GM19452 (cell line): Measurements from ENCODE around the gene SIDT1.
"Not testable (repeated sequence)": the region's sequence is repeated elsewhere in the genome, so short reads cannot be mapped to it uniquely, and the experiment has no call there.

Source experiments
- ATAC-seq: cut with Tn5 transposase; IDR thresholded peaks from one replicate; pipeline ENCODE4 v1.9.1; 2021; ENCODE audit not compliant: unreplicated experiment

The SIDT1 gene

DNA sequence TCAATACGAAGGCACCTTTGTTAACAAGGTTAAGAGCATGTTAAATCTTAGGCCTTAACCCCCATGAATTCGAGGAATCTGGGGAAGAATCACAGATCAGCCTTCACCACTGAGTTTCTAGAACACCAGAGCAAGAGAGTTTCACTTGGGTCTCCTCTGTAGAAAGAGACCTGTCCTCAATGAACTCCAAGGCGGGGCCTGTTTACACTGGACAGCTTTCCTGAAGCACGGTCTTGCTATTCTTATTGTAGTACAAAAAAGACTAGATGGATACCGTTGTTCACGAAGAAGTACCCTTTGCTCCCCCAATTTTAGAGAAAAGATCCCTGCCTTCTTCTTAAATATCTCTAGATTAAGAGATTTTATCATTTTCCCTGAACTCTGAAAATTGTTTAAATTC lies 99.2 kb downstream of the SIDT1 start:
- ATAC-seq: no peak

DNA sequence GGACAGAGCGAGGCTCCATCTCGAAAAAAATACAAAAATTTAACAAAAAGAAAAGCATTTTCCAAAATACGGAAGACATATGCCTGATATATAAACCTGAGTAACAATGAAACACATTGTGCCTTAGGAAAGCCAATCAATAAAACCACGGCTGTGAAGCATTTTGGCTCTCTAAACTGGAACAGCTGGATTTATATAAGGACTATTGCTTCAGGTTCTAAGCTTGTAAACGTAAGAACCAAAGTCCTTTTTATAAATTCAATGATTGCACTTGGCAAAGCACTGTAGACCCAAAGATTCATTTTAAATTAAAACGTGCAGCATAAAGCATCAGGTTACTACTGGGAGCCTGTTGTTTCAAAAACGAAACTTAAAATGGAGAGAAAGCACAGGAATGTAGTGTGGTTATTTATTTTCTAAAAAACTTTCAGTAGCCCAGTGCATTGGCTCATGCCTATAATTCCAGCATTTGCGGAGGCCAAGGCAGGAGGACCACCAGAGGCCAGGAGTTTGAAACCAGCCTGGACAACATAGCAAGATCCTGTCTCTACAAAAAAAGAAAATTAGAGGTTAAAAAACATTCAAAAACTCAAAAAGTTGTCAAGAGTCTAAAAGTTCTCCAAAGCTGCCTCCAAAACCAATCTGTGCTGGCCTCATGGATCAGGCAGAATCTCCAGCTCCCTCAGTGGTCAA lies 102.6 kb downstream of the SIDT1 start:
- ATAC-seq: no peak

DNA sequence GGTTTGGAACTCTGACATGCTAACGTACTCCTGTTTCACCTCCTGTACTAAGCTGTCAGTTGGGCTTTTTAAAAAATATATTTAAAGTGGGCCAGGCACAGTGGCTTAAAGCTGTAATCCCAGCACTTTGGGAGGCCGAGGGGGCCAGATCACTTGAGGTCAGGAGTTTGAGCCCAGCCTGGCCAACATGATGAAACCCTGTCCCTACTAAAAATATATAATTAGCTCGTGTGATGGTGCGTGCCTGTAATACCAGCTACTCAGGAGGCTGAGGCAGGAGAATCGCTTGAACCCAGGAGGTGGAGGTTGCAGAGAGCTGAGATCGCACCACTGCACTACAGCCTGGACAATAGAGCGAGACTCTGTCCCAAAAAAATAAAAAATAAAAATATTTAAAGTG lies 103.7 kb downstream of the SIDT1 start:
- not testable (repeated sequence) for ATAC-seq

DNA sequence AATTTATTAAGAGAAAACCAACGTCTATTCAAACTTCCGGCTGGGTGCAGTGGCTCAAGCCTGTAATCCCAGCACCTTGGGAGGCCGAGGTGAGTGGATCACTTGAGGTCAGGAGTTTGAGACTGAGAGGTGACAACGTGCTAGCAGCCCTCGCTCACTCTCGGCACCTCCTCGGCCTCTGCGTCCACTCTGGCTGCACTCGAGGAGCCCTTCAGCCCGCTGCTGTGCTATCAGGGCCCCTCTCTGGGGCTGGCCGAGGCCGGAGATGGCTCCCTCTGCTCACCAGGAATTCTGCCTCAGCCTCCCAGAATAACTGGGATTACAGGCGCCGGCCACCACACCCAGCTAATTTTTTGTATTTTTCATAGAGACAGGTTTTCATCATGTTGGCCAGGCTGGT lies 105.4 kb downstream of the SIDT1 start:
- no peak for ATAC-seq

DNA sequence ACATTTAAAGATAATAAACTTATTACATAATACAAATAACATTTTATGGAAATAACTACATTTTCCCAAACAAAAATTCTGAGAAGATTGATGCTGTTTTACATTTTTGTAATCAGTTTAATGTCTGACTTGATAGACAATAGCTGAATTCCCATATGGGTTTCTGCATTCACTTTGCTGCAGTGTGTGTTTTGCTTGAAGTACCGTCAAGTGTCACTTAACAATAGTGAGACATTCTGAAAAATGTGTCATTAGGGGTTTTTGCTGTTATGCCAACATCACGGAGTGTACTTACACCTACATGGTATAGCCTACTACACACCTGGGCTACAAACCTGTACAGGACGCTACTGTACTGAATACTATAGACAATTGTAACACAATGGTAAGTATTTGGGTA lies 106.6 kb downstream of the SIDT1 start:
- no peak for ATAC-seq

DNA sequence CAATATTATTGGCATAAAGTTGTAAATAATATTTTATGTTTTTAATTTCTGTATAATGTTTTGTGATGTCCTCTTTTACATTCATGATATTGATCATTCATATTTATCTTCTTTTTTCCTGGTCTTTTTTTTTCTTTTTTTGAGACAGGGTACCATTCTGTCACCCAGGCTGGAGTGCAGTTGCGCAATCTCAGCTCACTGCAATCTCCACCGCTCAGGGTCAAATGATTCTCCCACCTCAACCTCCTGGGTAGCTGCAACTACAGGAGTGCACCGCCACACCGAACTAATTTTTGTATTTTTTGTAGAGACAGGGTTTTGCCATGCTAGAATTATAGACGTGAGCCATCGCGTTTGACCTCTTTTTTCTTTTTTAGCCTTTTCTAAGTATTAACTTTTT lies 111.2 kb downstream of the SIDT1 start:
- no peak for ATAC-seq

DNA sequence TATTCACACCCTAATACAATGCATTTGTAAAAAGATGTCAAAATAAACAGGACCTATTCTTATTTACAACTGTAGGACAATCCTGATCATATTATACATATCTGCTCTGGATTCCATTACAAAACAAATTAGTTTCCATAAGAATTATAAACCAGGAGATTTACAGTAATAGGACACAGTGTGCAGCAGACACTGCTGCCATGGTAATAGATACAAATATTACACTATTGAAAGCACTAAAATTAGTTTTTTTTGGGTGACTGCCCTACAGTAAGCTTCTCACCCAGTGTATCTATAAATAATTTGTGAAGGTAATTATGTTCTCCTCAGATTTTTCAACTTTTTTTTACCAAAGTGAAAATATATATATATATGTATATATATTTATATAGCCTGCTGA lies 116.2 kb downstream of the SIDT1 start:
- no peak for ATAC-seq

GRCh38 chr3:113649174-113649845 lies 117.0 kb downstream of the SIDT1 start:
- no peak for ATAC-seq

DNA sequence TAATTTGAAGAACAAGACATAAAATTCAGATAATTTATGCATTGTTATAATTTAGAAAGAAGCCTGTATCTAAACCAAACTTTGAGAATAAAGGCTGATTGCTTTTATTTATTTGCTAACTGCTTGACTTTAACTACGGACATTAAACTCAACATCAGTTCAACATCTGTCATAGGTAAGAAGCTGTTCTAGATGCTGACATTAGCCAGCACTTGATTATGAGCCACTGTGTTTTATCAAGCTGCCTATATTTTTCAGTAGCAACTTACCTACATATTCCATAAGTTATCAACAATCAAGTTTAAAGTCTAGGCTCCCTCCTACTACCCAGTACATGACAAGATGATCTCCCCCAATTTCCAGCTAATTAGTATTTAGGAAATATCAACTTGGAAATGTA lies 122.0 kb downstream of the SIDT1 start:
- no peak for ATAC-seq

DNA sequence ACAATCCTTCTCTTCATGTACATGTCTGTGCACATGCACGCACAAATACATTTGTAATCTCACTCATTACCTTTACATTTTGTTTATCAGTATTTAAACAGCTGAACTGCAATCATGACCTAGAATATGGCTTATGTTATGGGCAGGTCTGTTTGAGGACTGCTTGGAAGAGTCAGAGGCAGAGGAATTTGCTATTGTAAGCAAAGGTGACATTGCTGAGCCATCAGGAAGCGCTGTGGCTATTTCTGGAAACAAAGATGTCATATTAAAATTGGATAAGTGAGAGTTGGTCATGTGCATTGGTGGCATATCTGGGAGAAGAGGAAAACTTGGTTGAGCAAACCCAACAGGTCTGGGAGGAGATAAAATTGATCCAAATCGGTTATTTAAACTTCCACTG lies 122.5 kb downstream of the SIDT1 start:
- no peak for ATAC-seq

- ATAC-seq: no peak
These were observed 125.8 kb downstream of the SIDT1 start for GRCh38 chr3:113658107-113658506.

- ATAC-seq: no peak
These were observed 126.8 kb downstream of the SIDT1 start for GRCh38 chr3:113659101-113659541.

DNA sequence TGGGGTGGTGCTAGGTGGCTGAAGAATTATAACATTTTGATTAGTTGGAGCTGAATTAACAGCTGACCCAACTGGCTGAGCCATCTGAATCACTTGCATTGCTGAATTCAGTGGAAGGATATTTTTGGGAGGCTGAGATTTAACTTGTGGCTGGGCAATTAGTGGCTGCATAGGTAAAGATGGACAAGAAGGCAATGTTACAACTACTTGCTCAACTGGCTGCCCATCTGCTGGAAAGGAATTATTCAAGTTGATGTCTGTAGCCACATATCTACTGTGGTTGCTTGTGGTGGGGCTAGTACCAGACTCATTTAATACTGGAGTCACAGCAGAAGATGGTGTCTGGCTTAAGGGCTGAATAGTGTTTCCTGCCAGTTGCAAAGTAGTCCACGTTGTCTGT lies 127.6 kb downstream of the SIDT1 start:
- ATAC-seq: no peak

GRCh38 chr3:113660458-113660857 lies 128.1 kb downstream of the SIDT1 start:
- ATAC-seq: no peak

DNA sequence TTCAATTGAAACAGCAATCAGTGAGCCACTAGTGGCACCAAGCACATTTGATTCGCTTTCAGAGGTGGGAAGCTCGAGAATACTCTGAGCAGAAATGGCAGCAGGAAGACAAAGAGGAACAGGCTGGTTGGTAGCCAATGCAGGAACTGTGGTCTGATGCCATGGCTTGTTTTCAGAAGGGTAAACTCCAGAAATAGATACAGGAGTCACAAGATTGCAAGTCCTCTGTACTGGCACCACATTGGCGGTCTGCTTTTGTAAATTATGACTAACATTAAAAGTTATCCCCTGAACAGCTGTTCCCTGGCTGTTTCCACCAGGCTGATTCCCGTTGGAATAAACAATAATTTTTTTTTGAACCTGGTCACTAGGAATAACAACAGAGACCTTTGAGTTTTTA lies 128.5 kb downstream of the SIDT1 start:
- no peak for ATAC-seq

- no peak for ATAC-seq
These were observed 130.5 kb downstream of the SIDT1 start for GRCh38 chr3:113662824-113663223.

DNA sequence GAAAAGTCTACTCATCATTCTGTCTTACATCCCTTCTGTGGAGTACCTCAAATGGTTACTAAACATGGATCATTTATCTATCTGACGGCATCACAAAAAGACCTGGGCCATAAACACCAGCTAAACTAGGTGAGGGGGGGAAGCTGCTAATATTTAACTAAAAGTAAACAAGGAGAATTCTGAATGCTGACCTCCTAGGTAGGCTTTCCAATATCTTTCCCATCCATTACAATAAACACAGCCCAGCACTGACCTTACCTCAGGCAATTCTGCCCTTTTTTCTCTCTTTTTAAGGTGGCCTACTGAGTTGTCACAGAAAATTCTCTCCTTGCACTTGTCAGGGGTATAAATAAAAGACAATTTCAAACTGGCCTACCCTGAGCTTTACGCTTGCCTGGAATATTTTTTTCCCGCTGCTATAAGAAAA lies 131.0 kb downstream of the SIDT1 start:
- ATAC-seq: no peak

GRCh38 chr3:113663761-113664160 lies 131.4 kb downstream of the SIDT1 start:
- no peak for ATAC-seq

GRCh38 chr3:113664523-113665094 lies 132.3 kb downstream of the SIDT1 start:
- no peak for ATAC-seq

DNA sequence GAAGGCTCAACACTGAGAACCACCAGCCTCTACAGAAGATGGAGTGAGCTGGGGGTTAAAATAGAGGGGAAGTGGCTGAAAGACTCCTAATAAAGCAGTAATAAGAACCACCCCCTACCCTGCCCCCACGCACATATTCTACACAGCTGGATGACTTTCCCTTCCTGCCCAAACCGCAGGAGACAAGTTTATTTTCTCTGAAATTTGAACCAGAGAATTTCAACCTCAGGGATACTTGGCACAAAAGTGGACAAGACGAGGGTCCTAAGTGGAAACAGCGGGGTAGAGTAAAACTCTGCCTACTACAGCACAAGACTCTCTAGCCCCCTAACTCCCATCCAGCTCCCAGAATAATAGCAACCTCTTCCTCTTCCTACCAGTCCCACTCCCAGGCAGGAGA lies 135.7 kb downstream of the SIDT1 start:
- ATAC-seq: no peak

- ATAC-seq: no peak
These were observed 141.2 kb downstream of the SIDT1 start for GRCh38 chr3:113673593-113673992.

DNA sequence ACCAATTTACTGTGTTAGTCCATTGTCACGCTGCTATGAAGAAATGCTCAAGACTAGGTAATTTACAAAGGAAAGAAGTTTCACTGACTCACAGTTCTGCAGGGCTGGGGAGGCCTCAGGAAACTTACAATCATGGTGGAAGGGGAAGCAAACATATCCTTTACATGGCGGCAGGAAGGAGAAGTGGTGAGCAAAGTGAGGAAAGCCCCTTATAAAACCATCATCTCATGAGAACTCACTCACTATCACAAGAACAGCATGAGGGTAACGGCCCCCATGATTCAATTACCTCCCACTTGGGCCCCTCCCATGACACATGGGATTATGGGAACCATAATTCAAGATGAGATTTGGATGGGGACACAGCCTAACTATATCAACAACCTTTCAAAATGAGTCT lies 143.9 kb downstream of the SIDT1 start:
- ATAC-seq: no peak
